Liver (tissue), 9 donors: Measurements from ENCODE around the gene ASS1. TPM values are rescaled to one million over a fixed set of nuclear protein-coding genes. Genes with fewer than 3 reads are reported as not detected.

Experiments used
- DNase-seq: peaks from one replicate; pipeline ENCODE4 v3.0.0-alpha.2; 2017; ENCODE audit warnings: low spot score
- H3K27ac ChIP-seq, 2 donors: one replicate each; pipeline ENCODE4 v1.7.0; 2013; ENCODE audit warnings: inconsistent platforms in 2 of 2, low read length in 2 of 2, control low read depth in 1 of 2, low read depth in 1 of 2, mild to moderate bottlenecking in 1 of 2
- H3K27me3 ChIP-seq, 4 donors: one replicate each; pipeline versions ENCODE4 v1.6.1 to v1.7.0; 2013; ENCODE audit warnings: low read length in 3 of 4, inconsistent platforms in 1 of 4, mild to moderate bottlenecking in 1 of 4, moderate library complexity in 1 of 4; ENCODE audit not compliant: control insufficient read depth in 4 of 4, insufficient read depth in 4 of 4
- H3K36me3 ChIP-seq, 4 donors: one replicate each; pipeline versions ENCODE4 v1.6.1 to v1.7.0; 2013; ENCODE audit warnings: low read length in 3 of 4, mild to moderate bottlenecking in 3 of 4, low read depth in 1 of 4, moderate library complexity in 1 of 4; ENCODE audit not compliant: control insufficient read depth in 4 of 4, insufficient read depth in 3 of 4
- H3K4me1 ChIP-seq, 4 donors: one replicate each; pipeline versions ENCODE4 v1.6.1 to v1.7.0; 2013; ENCODE audit warnings: low read length in 3 of 4, mild to moderate bottlenecking in 3 of 4, moderate library complexity in 1 of 4; ENCODE audit not compliant: control insufficient read depth in 4 of 4, insufficient read depth in 4 of 4
- H3K4me3 ChIP-seq, 3 donors: one replicate each; pipeline versions ENCODE4 v1.6.1 to v1.7.0; 2013; ENCODE audit warnings: low read length in 3 of 3, control low read depth in 1 of 3, low read depth in 1 of 3, mild to moderate bottlenecking in 1 of 3
- H3K9ac ChIP-seq, 2 donors: one replicate each; pipeline ENCODE4 v1.7.0; 2013; ENCODE audit warnings: low read length in 2 of 2, mild to moderate bottlenecking in 2 of 2, moderate library complexity in 2 of 2, control low read depth in 1 of 2, low read depth in 1 of 2
- H3K9me3 ChIP-seq, 4 donors: one replicate each; pipeline versions ENCODE4 v1.6.1 to v1.7.0; 2013; ENCODE audit warnings: low read length in 3 of 4; ENCODE audit not compliant: control insufficient read depth in 4 of 4
- ATF3 ChIP-seq: IDR thresholded peaks from 2 replicates; pipeline ENCODE4 v1.6.1; 2016; ENCODE audit warnings: antibody characterized with exemption
- CTCF ChIP-seq: fragments of 150-350 bp; IDR thresholded peaks from 2 replicates; pipeline ENCODE4 v1.5.1; 2017; ENCODE audit warnings: improper control_type of control experiment, low read depth, low read length; ENCODE audit not compliant: missing input control
- EGR1 ChIP-seq, 2 donors: IDR thresholded peaks; 2 replicates each; pipeline ENCODE4 v1.6.1; 2016 to 2018; ENCODE audit warnings: antibody characterized with exemption in 2 of 2, low read depth in 2 of 2
- FOXA1 ChIP-seq: IDR thresholded peaks from 2 replicates; pipeline ENCODE4 v1.6.1; 2016; ENCODE audit warnings: antibody characterized with exemption
- FOXA2 ChIP-seq: IDR thresholded peaks from 2 replicates; pipeline ENCODE4 v1.6.1; 2016; ENCODE audit warnings: antibody characterized with exemption
- GABPA ChIP-seq, 2 donors: IDR thresholded peaks in 1 of 2; conservative IDR thresholded peaks in 1 of 2; 2 replicates each; pipeline ENCODE4 v1.6.1; 2016; ENCODE audit warnings: antibody characterized with exemption in 2 of 2, mild to moderate bottlenecking in 1 of 2, moderate library complexity in 1 of 2
- HNF4A ChIP-seq, 2 donors: conservative IDR thresholded peaks; 2 replicates each; pipeline ENCODE4 v1.6.1; 2016; ENCODE audit warnings: antibody characterized with exemption in 2 of 2, mild to moderate bottlenecking in 2 of 2
- HNF4G ChIP-seq: IDR thresholded peaks from 2 replicates; pipeline ENCODE4 v1.6.1; 2016; ENCODE audit warnings: antibody characterized with exemption
- JUND ChIP-seq, 2 donors: IDR thresholded peaks; 2 replicates each; pipeline ENCODE4 v1.6.1; 2016; ENCODE audit warnings: antibody characterized with exemption in 2 of 2
- MAX ChIP-seq: IDR thresholded peaks from 2 replicates; pipeline ENCODE4 v1.6.1; 2016; ENCODE audit warnings: antibody characterized with exemption
- NR2F2 ChIP-seq: IDR thresholded peaks from 2 replicates; pipeline ENCODE4 v1.6.1; 2016; ENCODE audit warnings: antibody characterized with exemption
- RAD21 ChIP-seq, 2 donors: IDR thresholded peaks; 2 replicates each; pipeline ENCODE4 v1.6.1; 2016; ENCODE audit warnings: antibody characterized with exemption in 2 of 2, mild to moderate bottlenecking in 2 of 2
- REST ChIP-seq: IDR thresholded peaks from 2 replicates; pipeline ENCODE4 v1.6.1; 2016; ENCODE audit warnings: antibody characterized with exemption, mild to moderate bottlenecking
- RXRA ChIP-seq, 2 donors: IDR thresholded peaks; 2 replicates each; pipeline ENCODE4 v1.6.1; 2017 to 2018; ENCODE audit warnings: antibody characterized with exemption in 2 of 2, mild to moderate bottlenecking in 1 of 2
- SP1 ChIP-seq: IDR thresholded peaks from 2 replicates; pipeline ENCODE4 v1.6.1; 2018; ENCODE audit warnings: antibody characterized with exemption, mild to moderate bottlenecking
- TAF1 ChIP-seq: conservative IDR thresholded peaks from 2 replicates; pipeline ENCODE4 v1.6.1; 2016; ENCODE audit warnings: antibody characterized with exemption, mild to moderate bottlenecking
- YY1 ChIP-seq: IDR thresholded peaks from 2 replicates; pipeline ENCODE4 v1.6.1; 2016; ENCODE audit warnings: antibody characterized with exemption, mild to moderate bottlenecking
- ZBTB33 ChIP-seq: IDR thresholded peaks from 2 replicates; pipeline ENCODE4 v1.6.1; 2016; ENCODE audit warnings: antibody characterized with exemption
- WGBS: extraction: QIAGEN DNeasy Blood & Tissue Kit; methylation state at CpG from one replicate; pipeline ENCODE4 v1.1.7; 2013; 5-methylcytosine and 5-hydroxymethylcytosine counted together
- polyA plus RNA-seq, 2 donors: library from polyadenylated mRNA; stranded (reverse) in 1 of 2; unstranded in 1 of 2; fragments of 200-250 nt in 1 of 2; fragments of >200 nt in 1 of 2; fragmentation: Nextera tagmentation in 1 of 2; extraction: Ambion mirVana in 1 of 2; gene quantifications; one replicate each; pipeline versions ENCODE4 v1.2.1 to v1.2.3, GENCODE V29; 2013 to 2015
- total RNA-seq, 2 donors: library from RNA; depleted of rRNA; stranded (reverse); fragments of >200 nt; gene quantifications; one replicate each; pipeline ENCODE4 v1.2.3, GENCODE V29; 2014
- donor health status: healthy.
- donor health status: healthy.
- donor health status: healthy.
- donor health status: healthy.
- donor health status: healthy.

ASS1 gene
- total and polyA plus RNA-seq, 4 donors = 396 to 711 (median 533) TPM

- H3K27me3 ChIP-seq = no peaks in the 10 kb centered on the region
- H3K36me3 ChIP-seq = no peaks in the 10 kb centered on the region
- H3K27ac ChIP-seq = no peak overlapping the region
- H3K9ac ChIP-seq = no peak overlapping the region
- 87% methylated on average over 5 of the region's 5 CpGs for WGBS
- H3K4me3 ChIP-seq = no peak overlapping the region
- no peaks in the 10 kb centered on the region for H3K9me3 ChIP-seq
- H3K4me1 ChIP-seq = no peaks in the 10 kb centered on the region
- TF ChIP-seq HNF4A (conservative IDR thresholded peaks at IDR 0.05) = no peak
- TF ChIP-seq MAX = no peak
- TF ChIP-seq RAD21 (IDR thresholded peaks at IDR 0.05) = no peak
- no peak for TF ChIP-seq YY1
- no peak for TF ChIP-seq CTCF
- TF ChIP-seq ZBTB33 = no peak
- no peak for TF ChIP-seq FOXA1
- no peak for TF ChIP-seq RXRA (IDR thresholded peaks at IDR 0.05)
- no peak for TF ChIP-seq EGR1 (IDR thresholded peaks at IDR 0.05; ENCODE audit: low read depth in 2 of 2)
- TF ChIP-seq SP1 = no peak
- no peak for TF ChIP-seq ATF3
- no peak for TF ChIP-seq REST
- no peak for TF ChIP-seq JUND (IDR thresholded peaks at IDR 0.05)
- no peak for TF ChIP-seq TAF1
- no peak for TF ChIP-seq GABPA (IDR thresholded peaks at IDR 0.05 in 1 of 2, conservative IDR thresholded peaks at IDR 0.05 in 1 of 2)
- TF ChIP-seq HNF4G = no peak
- TF ChIP-seq NR2F2 = no peak
- TF ChIP-seq FOXA2 = no peak
- DNase-seq = no peak
These were observed 27.2 kb upstream of the ASS1 start for GRCh38 chr9:130417602-130418001.
